HEK293 (cell line): ENCODE measurements around the gene FTO.

Source experiments
- SP2 ChIP-seq: fragments of 450-650 bp; formaldehyde crosslinking; IDR thresholded peaks from 2 replicates; pipeline ENCODE4 v1.5.1; 2016; ENCODE audit warnings: missing biosample characterization, missing genetic modification characterization
- TCF7L2 ChIP-seq: IDR thresholded peaks from 2 replicates; pipeline ENCODE4 v1.6.1; 2011; ENCODE audit warnings: low read depth, mild to moderate bottlenecking, inconsistent platforms, low read length, moderate library complexity, borderline replicate concordance
- ZBTB7A ChIP-seq: fragments of 450-650 bp; formaldehyde crosslinking; IDR thresholded peaks from 2 replicates; pipeline ENCODE4 v1.5.1; 2016; ENCODE audit warnings: low read depth, missing biosample characterization, missing genetic modification characterization
- TF ChIP-seq, protein P1 (sequence below): fragments of 450-650 bp; formaldehyde crosslinking; IDR thresholded peaks from 2 replicates; pipeline ENCODE4 v1.5.1; 2016; ENCODE audit warnings: missing biosample characterization, missing genetic modification characterization
- TF ChIP-seq, protein P2 (sequence below): fragments of 450-650 bp; formaldehyde crosslinking; IDR thresholded peaks from 2 replicates; pipeline ENCODE4 v1.5.1; 2016; ENCODE audit warnings: missing biosample characterization, missing genetic modification characterization, low read depth
- TF ChIP-seq, protein P3 (sequence below): fragments of 450-650 bp; formaldehyde crosslinking; IDR thresholded peaks from 2 replicates; pipeline ENCODE4 v1.5.1; 2016; ENCODE audit warnings: missing biosample characterization, missing genetic modification characterization
- TF ChIP-seq, protein P4 (sequence below): fragments of 450-650 bp; formaldehyde crosslinking; IDR thresholded peaks from 2 replicates; pipeline ENCODE4 v1.5.1; 2016; ENCODE audit warnings: missing biosample characterization, missing genetic modification characterization
- TF ChIP-seq, protein P5 (sequence below): fragments of 450-650 bp; formaldehyde crosslinking; IDR thresholded peaks from 2 replicates; pipeline ENCODE4 v1.5.1; 2016; ENCODE audit warnings: missing biosample characterization, missing genetic modification characterization

DNA sequence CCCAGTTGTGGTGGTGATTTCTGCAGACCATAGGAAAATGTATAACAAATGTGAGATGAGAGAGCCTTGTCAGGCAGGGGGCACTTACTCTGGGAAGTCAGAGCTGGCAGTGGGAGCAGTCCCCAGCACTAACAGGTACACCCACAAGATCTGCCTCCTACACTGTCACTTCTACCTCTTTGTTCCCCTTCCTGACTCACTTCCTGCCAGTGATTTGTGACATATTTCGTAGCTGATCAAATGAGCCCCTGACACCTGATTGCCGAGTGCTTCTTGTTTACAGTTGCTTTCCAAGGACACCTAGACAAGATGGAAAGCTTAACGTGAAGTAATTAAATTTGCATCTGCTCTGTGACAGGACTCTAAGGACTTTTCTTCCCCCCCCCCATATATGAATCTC lies 40.5 kb downstream of the FTO start:
- TF ChIP-seq, protein P1, sequence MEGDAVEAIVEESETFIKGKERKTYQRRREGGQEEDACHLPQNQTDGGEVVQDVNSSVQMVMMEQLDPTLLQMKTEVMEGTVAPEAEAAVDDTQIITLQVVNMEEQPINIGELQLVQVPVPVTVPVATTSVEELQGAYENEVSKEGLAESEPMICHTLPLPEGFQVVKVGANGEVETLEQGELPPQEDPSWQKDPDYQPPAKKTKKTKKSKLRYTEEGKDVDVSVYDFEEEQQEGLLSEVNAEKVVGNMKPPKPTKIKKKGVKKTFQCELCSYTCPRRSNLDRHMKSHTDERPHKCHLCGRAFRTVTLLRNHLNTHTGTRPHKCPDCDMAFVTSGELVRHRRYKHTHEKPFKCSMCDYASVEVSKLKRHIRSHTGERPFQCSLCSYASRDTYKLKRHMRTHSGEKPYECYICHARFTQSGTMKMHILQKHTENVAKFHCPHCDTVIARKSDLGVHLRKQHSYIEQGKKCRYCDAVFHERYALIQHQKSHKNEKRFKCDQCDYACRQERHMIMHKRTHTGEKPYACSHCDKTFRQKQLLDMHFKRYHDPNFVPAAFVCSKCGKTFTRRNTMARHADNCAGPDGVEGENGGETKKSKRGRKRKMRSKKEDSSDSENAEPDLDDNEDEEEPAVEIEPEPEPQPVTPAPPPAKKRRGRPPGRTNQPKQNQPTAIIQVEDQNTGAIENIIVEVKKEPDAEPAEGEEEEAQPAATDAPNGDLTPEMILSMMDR: no peak
- TF ChIP-seq, protein P2, sequence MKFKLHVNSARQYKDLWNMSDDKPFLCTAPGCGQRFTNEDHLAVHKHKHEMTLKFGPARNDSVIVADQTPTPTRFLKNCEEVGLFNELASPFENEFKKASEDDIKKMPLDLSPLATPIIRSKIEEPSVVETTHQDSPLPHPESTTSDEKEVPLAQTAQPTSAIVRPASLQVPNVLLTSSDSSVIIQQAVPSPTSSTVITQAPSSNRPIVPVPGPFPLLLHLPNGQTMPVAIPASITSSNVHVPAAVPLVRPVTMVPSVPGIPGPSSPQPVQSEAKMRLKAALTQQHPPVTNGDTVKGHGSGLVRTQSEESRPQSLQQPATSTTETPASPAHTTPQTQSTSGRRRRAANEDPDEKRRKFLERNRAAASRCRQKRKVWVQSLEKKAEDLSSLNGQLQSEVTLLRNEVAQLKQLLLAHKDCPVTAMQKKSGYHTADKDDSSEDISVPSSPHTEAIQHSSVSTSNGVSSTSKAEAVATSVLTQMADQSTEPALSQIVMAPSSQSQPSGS (tag by site-specific recombination): no peak
- TF ChIP-seq, protein P3, sequence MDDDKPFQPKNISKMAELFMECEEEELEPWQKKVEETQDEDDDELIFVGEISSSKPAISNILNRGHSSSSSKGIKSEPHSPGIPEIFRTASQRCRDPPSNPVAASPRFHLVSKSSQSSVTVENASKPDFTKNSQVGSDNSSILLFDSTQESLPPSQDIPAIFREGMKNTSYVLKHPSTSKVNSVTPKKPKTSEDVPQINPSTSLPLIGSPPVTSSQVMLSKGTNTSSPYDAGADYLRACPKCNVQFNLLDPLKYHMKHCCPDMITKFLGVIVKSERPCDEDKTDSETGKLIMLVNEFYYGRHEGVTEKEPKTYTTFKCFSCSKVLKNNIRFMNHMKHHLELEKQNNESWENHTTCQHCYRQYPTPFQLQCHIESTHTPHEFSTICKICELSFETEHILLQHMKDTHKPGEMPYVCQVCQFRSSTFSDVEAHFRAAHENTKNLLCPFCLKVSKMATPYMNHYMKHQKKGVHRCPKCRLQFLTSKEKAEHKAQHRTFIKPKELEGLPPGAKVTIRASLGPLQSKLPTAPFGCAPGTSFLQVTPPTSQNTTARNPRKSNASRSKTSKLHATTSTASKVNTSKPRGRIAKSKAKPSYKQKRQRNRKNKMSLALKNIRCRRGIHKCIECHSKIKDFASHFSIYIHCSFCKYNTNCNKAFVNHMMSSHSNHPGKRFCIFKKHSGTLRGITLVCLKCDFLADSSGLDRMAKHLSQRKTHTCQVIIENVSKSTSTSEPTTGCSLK (tag by site-specific recombination): no peak
- TF ChIP-seq, protein P4, sequence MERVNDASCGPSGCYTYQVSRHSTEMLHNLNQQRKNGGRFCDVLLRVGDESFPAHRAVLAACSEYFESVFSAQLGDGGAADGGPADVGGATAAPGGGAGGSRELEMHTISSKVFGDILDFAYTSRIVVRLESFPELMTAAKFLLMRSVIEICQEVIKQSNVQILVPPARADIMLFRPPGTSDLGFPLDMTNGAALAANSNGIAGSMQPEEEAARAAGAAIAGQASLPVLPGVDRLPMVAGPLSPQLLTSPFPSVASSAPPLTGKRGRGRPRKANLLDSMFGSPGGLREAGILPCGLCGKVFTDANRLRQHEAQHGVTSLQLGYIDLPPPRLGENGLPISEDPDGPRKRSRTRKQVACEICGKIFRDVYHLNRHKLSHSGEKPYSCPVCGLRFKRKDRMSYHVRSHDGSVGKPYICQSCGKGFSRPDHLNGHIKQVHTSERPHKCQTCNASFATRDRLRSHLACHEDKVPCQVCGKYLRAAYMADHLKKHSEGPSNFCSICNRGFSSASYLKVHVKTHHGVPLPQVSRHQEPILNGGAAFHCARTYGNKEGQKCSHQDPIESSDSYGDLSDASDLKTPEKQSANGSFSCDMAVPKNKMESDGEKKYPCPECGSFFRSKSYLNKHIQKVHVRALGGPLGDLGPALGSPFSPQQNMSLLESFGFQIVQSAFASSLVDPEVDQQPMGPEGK (tag by site-specific recombination): no peak
- TF ChIP-seq ZBTB7A (tag by site-specific recombination) (no peak), SP2 (no peak), TCF7L2 (no peak)
- TF ChIP-seq, protein P5, sequence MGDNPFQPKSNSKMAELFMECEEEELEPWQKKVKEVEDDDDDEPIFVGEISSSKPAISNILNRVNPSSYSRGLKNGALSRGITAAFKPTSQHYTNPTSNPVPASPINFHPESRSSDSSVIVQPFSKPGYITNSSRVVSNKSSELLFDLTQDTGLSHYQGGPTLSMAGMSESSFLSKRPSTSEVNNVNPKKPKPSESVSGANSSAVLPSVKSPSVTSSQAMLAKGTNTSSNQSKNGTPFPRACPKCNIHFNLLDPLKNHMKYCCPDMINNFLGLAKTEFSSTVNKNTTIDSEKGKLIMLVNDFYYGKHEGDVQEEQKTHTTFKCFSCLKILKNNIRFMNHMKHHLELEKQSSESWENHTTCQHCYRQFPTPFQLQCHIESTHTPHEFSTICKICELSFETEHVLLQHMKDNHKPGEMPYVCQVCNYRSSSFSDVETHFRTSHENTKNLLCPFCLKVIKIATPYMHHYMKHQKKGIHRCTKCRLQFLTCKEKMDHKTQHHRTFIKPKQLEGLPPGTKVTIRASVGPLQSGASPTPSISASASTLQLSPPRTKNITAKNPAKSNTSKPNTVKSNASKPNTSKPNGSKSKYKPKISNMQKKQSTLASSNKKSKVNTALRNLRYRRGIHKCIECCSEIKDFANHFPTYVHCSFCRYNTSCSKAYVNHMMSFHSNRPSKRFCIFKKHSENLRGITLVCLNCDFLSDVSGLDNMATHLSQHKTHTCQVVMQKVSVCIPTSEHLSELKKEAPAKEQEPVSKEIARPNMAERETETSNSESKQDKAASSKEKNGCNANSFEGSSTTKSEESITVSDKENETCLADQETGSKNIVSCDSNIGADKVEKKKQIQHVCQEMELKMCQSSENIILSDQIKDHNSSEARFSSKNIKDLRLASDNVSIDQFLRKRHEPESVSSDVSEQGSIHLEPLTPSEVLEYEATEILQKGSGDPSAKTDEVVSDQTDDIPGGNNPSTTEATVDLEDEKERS (tag by site-specific recombination): no peak
